ENCODE measurements around the gene LHFPL3.

Gene LHFPL3

DNA sequence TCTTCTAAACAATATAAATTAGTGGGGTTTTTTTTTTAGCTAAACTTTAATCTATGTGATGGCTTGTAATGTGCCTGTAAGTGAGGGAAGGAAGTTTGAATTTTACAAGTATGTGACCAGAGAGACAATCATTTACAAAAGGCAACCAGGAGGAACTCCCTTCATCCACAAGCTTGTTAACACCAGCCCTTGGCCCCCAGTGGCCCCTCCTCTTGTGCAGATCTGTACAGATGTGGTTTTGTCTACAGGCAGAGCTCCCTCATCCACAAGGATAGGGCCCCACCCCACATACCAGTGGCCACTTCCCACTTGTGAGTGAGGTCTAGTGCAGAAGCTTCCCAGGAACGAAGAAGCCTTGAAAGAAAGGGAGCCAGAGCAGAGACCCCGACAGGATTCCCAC lies 451.5 kb downstream of the LHFPL3 start:
- H3K27ac ChIP-seq (ENCODE audit: low read length), result no peak overlapping the region
- no peaks in the 10 kb centered on the region for H3F3A ChIP-seq (ENCODE audit: insufficient read depth, low read length)
- no peaks in the 10 kb centered on the region for H3K27me3 ChIP-seq (replicated peaks; ENCODE audit: insufficient read depth, low read length)
- no peaks in the 10 kb centered on the region for H3K36me3 ChIP-seq (replicated peaks; ENCODE audit: insufficient read depth, low read length)
- DNase-seq, result no peak
- H3K4me3 ChIP-seq (ENCODE audit: low read length), result no peak overlapping the region
- no peaks in the 10 kb centered on the region for H4K20me1 ChIP-seq (ENCODE audit: insufficient read depth, low read length)
- H3K79me2 ChIP-seq (ENCODE audit: low read length), result no peaks in the 10 kb centered on the region
- no peaks in the 10 kb centered on the region for H3K9me2 ChIP-seq (replicated peaks; ENCODE audit: insufficient read depth, low read length)
- no peak for TF ChIP-seq EZH2 (optimal IDR thresholded peaks at IDR 0.05; ENCODE audit: low read depth, low read length)
- TF ChIP-seq EZH2phosphoT487 (IDR thresholded peaks at IDR 0.05; ENCODE audit: low read length), result no peak
- TF ChIP-seq, protein P1, sequence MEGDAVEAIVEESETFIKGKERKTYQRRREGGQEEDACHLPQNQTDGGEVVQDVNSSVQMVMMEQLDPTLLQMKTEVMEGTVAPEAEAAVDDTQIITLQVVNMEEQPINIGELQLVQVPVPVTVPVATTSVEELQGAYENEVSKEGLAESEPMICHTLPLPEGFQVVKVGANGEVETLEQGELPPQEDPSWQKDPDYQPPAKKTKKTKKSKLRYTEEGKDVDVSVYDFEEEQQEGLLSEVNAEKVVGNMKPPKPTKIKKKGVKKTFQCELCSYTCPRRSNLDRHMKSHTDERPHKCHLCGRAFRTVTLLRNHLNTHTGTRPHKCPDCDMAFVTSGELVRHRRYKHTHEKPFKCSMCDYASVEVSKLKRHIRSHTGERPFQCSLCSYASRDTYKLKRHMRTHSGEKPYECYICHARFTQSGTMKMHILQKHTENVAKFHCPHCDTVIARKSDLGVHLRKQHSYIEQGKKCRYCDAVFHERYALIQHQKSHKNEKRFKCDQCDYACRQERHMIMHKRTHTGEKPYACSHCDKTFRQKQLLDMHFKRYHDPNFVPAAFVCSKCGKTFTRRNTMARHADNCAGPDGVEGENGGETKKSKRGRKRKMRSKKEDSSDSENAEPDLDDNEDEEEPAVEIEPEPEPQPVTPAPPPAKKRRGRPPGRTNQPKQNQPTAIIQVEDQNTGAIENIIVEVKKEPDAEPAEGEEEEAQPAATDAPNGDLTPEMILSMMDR (IDR thresholded peaks at IDR 0.05; ENCODE audit: low read length), result no peak
- H3K4me1 ChIP-seq (ENCODE audit: low read length), result no peaks in the 10 kb centered on the region
- no peaks in the 10 kb centered on the region for H3K9me3 ChIP-seq (replicated peaks; ENCODE audit: insufficient read depth, low read length)
- H2AFZ ChIP-seq (ENCODE audit: low read length), result no peak overlapping the region
- H3K9ac ChIP-seq (ENCODE audit: low read length), result no peak overlapping the region
- H3K4me2 ChIP-seq (ENCODE audit: low read depth, low read length), result no peak overlapping the region

DNA sequence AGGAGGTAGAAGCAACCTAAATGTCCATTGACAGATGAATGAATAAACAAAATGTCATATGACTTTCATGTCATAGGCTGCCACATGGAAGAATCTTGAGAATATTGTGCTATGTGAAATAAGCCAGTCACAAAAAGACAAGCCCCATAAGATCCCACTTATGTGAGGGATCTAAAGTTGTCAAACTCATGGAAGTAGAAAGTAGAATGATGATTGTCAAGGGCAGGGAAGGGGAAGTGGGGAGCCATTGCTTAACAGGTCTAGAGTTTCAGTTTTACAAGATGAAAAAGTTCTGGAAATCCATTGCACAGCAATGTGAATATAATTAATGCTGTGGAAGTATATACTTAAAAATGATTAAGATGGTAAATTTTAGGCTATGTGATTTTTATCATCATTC lies 456.3 kb downstream of the LHFPL3 start:
- no peaks in the 10 kb centered on the region for H3K9me2 ChIP-seq (replicated peaks; ENCODE audit: insufficient read depth, low read length)
- H2AFZ ChIP-seq (ENCODE audit: low read length), result no peak overlapping the region
- no peaks in the 10 kb centered on the region for H3K79me2 ChIP-seq (ENCODE audit: low read length)
- H3K27me3 ChIP-seq (replicated peaks; ENCODE audit: insufficient read depth, low read length), result no peaks in the 10 kb centered on the region
- H3K4me1 ChIP-seq (ENCODE audit: low read length), result no peaks in the 10 kb centered on the region
- no peak overlapping the region for H3K4me2 ChIP-seq (ENCODE audit: low read depth, low read length)
- no peak overlapping the region for H3K27ac ChIP-seq (ENCODE audit: low read length)
- no peaks in the 10 kb centered on the region for H4K20me1 ChIP-seq (ENCODE audit: insufficient read depth, low read length)
- no peaks in the 10 kb centered on the region for H3F3A ChIP-seq (ENCODE audit: insufficient read depth, low read length)
- H3K9me3 ChIP-seq (replicated peaks; ENCODE audit: insufficient read depth, low read length), result no peaks in the 10 kb centered on the region
- H3K9ac ChIP-seq (ENCODE audit: low read length), result no peak overlapping the region
- no peaks in the 10 kb centered on the region for H3K36me3 ChIP-seq (replicated peaks; ENCODE audit: insufficient read depth, low read length)
- H3K4me3 ChIP-seq (ENCODE audit: low read length), result no peak overlapping the region
- no peak for DNase-seq
- TF ChIP-seq, protein P1 (IDR thresholded peaks at IDR 0.05; ENCODE audit: low read length), result no peak
- no peak for TF ChIP-seq EZH2phosphoT487 (IDR thresholded peaks at IDR 0.05; ENCODE audit: low read length)
- TF ChIP-seq EZH2 (optimal IDR thresholded peaks at IDR 0.05; ENCODE audit: low read depth, low read length), result no peak

DNA sequence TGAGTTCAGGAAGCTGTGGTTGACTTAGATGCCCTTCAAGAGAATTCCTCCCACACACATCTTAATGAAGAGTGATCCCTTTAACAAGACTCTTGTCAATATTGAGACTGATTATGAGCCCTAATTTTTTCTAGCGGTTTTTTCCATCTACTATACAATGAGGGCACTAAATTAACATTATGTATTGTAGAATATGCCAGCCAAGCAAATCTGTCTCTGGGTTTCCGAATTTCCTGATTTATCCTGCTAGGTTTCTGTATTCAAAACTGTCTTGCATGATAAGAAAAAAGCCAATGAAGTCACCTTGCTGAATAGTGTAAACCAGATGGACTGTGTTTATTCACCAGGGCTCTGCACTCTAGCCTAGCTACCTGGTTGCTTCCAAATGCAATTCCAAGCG lies 461.4 kb downstream of the LHFPL3 start:
- TF ChIP-seq EZH2phosphoT487 (IDR thresholded peaks at IDR 0.05; ENCODE audit: low read length) (no peak), EZH2 (optimal IDR thresholded peaks at IDR 0.05; ENCODE audit: low read depth, low read length) (no peak)
- TF ChIP-seq, protein P1 (IDR thresholded peaks at IDR 0.05; ENCODE audit: low read length), result no peak
- no peaks in the 10 kb centered on the region for H3K79me2 ChIP-seq (ENCODE audit: low read length)
- no peaks in the 10 kb centered on the region for H3K4me1 ChIP-seq (ENCODE audit: low read length)
- H3K9me3 ChIP-seq (replicated peaks; ENCODE audit: insufficient read depth, low read length), result no peaks in the 10 kb centered on the region
- no peak overlapping the region for H2AFZ ChIP-seq (ENCODE audit: low read length)
- H3K27ac ChIP-seq (ENCODE audit: low read length), result no peak overlapping the region
- DNase-seq, result no peak
- no peak overlapping the region for H3K4me3 ChIP-seq (ENCODE audit: low read length)
- H3K9ac ChIP-seq (ENCODE audit: low read length), result no peak overlapping the region
- no peaks in the 10 kb centered on the region for H3F3A ChIP-seq (ENCODE audit: insufficient read depth, low read length)
- H3K9me2 ChIP-seq (replicated peaks; ENCODE audit: insufficient read depth, low read length), result no peaks in the 10 kb centered on the region
- no peaks in the 10 kb centered on the region for H4K20me1 ChIP-seq (ENCODE audit: insufficient read depth, low read length)
- H3K4me2 ChIP-seq (ENCODE audit: low read depth, low read length), result no peak overlapping the region
- no peaks in the 10 kb centered on the region for H3K27me3 ChIP-seq (replicated peaks; ENCODE audit: insufficient read depth, low read length)
- no peaks in the 10 kb centered on the region for H3K36me3 ChIP-seq (replicated peaks; ENCODE audit: insufficient read depth, low read length)
